Measurements from ENCODE around the gene RNF157. TPM values are rescaled to one million over a fixed set of nuclear protein-coding genes. Genes with fewer than 3 reads are reported as not detected.

The RNF157 gene
- polyA plus RNA-seq, 2 of the 4 experiments (the other 2 are of a cell fraction): 7.2 to 8.5 TPM

DNA sequence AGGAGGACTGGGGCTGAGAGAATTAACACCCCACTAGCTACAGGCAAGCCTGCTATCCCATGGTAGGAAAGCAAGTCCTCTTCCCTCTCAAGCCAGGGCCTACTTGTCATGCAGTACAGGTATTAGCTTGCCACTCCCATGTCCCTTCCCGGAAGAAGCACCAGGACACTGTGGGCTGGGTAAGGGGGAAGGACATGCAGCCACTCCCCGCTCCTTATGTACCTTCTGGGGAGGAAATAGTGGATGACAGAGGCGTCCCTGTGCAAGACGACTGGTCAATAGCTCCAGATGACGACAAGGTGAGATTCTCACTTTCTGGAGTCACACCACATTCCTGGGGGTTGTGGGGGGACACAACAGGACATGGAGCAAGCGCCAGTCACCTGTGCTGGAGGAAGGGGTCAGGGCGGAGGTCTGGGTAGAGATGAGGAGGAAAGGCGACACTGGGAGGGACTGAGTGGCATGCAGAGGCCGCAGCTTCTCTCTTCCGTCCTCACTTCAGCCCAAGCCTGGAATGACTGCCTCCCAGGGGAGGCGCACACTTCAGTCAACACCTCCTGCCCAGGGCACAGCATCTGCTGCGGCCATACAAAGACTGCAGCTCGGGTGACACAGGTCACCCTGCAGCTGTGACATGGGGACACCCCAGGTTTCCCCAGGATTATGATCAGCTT lies 84.2 kb downstream of the RNF157 start:
- Histone ChIP-seq H3K4me3 (no peak overlapping the region), H3K27ac (no peak overlapping the region), H3K4me1 (0 out of 3 replicates have a peak, but pooled peaks cover 2% of the 10 kb centered on the region), H3K9me3 (no peaks in the 10 kb centered on the region), H3K4me2 (no peak overlapping the region)
- ChIA-PET POLR2A (no interaction called here), CTCF (interaction anchor here (0.7 to 21.1 kb wide), 12 partner anchors 11 to 142 kb away, joined by 3 to 206 read pairs (median 4); partner anchors contain the start of gene FOXJ1)
- 80% methylated on average over 13 of the region's 13 CpGs for WGBS (ENCODE audit: missing lambda C conversion rate)
- FAIRE-seq (no peak), DNase-seq (ENCODE audit: low read depth in 1 of 2, low spot score in 1 of 2) (no peak), ATAC-seq (no peak)
- TF ChIP-seq, protein P1, sequence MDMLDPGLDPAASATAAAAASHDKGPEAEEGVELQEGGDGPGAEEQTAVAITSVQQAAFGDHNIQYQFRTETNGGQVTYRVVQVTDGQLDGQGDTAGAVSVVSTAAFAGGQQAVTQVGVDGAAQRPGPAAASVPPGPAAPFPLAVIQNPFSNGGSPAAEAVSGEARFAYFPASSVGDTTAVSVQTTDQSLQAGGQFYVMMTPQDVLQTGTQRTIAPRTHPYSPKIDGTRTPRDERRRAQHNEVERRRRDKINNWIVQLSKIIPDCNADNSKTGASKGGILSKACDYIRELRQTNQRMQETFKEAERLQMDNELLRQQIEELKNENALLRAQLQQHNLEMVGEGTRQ (IDR thresholded peaks at IDR 0.05): no peak
- TF ChIP-seq, protein P2, sequence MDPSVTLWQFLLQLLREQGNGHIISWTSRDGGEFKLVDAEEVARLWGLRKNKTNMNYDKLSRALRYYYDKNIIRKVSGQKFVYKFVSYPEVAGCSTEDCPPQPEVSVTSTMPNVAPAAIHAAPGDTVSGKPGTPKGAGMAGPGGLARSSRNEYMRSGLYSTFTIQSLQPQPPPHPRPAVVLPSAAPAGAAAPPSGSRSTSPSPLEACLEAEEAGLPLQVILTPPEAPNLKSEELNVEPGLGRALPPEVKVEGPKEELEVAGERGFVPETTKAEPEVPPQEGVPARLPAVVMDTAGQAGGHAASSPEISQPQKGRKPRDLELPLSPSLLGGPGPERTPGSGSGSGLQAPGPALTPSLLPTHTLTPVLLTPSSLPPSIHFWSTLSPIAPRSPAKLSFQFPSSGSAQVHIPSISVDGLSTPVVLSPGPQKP (IDR thresholded peaks at IDR 0.05; ENCODE audit: low read depth, low read length): no peak
- no peak for TF ChIP-seq NPAS2 (CRISPR knock-in tag; IDR thresholded peaks at IDR 0.05; ENCODE audit: borderline replicate concordance)
- TF ChIP-seq RCOR1 (IDR thresholded peaks at IDR 0.05; ENCODE audit: low read depth, low read length): no peak
- no peak for TF ChIP-seq SMC3 (IDR thresholded peaks at IDR 0.05)
- TF ChIP-seq KDM5A (IDR thresholded peaks at IDR 0.05): no peak
- no peak for TF ChIP-seq RARB (CRISPR knock-in tag; IDR thresholded peaks at IDR 0.05)
- TF ChIP-seq, protein P3, sequence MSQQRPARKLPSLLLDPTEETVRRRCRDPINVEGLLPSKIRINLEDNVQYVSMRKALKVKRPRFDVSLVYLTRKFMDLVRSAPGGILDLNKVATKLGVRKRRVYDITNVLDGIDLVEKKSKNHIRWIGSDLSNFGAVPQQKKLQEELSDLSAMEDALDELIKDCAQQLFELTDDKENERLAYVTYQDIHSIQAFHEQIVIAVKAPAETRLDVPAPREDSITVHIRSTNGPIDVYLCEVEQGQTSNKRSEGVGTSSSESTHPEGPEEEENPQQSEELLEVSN (IDR thresholded peaks at IDR 0.05; ENCODE audit: borderline replicate concordance, low read depth): no peak
- TF ChIP-seq FOXS1 (CRISPR knock-in tag; IDR thresholded peaks at IDR 0.05): no peak
- TF ChIP-seq HOXA7 (CRISPR knock-in tag; IDR thresholded peaks at IDR 0.05): no peak
- TF ChIP-seq MYC (IDR thresholded peaks at IDR 0.05; ENCODE audit: borderline replicate concordance, low read length): no peak
- TF ChIP-seq JUNB (IDR thresholded peaks at IDR 0.05): no peak
- TF ChIP-seq HOXB5 (CRISPR knock-in tag; IDR thresholded peaks at IDR 0.05): no peak
- TF ChIP-seq, protein P4, sequence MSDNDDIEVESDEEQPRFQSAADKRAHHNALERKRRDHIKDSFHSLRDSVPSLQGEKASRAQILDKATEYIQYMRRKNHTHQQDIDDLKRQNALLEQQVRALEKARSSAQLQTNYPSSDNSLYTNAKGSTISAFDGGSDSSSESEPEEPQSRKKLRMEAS (IDR thresholded peaks at IDR 0.05): no peak
- TF ChIP-seq, protein P5, sequence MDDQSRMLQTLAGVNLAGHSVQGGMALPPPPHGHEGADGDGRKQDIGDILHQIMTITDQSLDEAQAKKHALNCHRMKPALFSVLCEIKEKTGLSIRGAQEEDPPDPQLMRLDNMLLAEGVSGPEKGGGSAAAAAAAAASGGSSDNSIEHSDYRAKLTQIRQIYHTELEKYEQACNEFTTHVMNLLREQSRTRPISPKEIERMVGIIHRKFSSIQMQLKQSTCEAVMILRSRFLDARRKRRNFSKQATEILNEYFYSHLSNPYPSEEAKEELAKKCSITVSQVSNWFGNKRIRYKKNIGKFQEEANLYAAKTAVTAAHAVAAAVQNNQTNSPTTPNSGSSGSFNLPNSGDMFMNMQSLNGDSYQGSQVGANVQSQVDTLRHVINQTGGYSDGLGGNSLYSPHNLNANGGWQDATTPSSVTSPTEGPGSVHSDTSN (IDR thresholded peaks at IDR 0.05): no peak
- TF ChIP-seq ZNF302 (CRISPR knock-in tag; IDR thresholded peaks at IDR 0.05): no peak
- TF ChIP-seq CHD2 (IDR thresholded peaks at IDR 0.05; ENCODE audit: low read length, partially characterized antibody): no peak
- TF ChIP-seq EHMT2 (IDR thresholded peaks at IDR 0.05; ENCODE audit: low read depth): no peak

DNA sequence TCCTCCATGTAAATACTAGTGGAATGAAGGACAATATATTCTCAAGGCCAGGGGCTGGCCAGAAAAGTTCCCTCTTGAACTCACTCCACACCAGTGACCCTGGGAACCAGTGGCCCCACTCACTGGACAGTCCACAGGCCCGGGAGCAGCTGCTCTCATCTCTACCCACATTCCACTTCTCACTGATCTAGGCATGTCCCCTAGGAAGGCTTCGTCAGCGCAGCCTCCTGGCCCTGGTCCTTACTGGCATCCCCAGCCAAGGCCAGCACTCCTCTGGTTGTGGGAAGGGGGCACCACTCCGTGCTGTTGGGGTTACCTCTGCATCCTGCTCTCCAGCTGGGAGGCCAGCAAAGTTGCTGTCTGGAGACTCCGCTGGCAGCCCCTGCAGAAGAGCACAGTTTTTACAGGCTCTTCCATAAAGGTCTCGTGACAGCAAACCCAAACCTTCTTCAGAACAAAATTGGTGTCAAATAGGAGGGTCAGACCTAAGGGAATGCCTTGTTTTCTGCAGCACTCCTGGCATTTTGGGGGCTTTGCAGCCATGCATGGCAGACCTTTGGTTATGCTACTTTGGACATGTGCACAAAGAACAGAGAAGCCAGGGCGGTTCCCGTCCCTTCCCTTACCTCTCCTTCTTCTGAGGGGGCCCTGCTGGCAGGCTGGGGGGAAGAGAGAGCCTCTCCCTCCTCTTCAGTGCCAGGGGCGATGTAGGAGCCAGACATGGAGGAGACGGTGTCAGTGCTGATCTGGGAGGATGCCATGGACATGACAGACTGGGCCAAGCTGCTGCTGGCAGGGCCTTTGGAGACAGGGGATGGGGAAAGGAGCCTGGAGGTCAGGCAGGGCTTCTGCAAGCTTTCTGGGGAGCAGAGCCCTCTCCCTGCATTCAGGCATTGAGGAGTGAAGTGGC lies 85.1 kb downstream of the RNF157 start:
- ChIA-PET POLR2A (no interaction called here), CTCF (interaction anchor here (0.7 to 21.1 kb wide), 13 partner anchors 10 to 144 kb away, joined by 3 to 206 read pairs (median 4); no protein-coding TSS in a partner anchor)
- DNase-seq (ENCODE audit: low read depth in 1 of 2, low spot score in 1 of 2) (no peak), ATAC-seq (no peak), FAIRE-seq (no peak)
- no peak overlapping the region for H3K27ac ChIP-seq
- 0 out of 3 replicates have a peak, but pooled peaks cover 2% of the 10 kb centered on the region for H3K4me1 ChIP-seq
- H3K4me3 ChIP-seq: no peak overlapping the region
- H3K9me3 ChIP-seq: no peaks in the 10 kb centered on the region
- WGBS (ENCODE audit: missing lambda C conversion rate): 78% methylated on average over 10 of the region's 10 CpGs
- no peak overlapping the region for H3K4me2 ChIP-seq
- no peak for TF ChIP-seq ZC3H11A (IDR thresholded peaks at IDR 0.05)
- TF ChIP-seq NFE2L2 (conservative IDR thresholded peaks at IDR 0.05; ENCODE audit: low read length): no peak
- no peak for TF ChIP-seq CHD2 (IDR thresholded peaks at IDR 0.05; ENCODE audit: low read length, partially characterized antibody)
- no peak for TF ChIP-seq KDM1A (IDR thresholded peaks at IDR 0.05; ENCODE audit: low read depth)
- TF ChIP-seq, protein P6, sequence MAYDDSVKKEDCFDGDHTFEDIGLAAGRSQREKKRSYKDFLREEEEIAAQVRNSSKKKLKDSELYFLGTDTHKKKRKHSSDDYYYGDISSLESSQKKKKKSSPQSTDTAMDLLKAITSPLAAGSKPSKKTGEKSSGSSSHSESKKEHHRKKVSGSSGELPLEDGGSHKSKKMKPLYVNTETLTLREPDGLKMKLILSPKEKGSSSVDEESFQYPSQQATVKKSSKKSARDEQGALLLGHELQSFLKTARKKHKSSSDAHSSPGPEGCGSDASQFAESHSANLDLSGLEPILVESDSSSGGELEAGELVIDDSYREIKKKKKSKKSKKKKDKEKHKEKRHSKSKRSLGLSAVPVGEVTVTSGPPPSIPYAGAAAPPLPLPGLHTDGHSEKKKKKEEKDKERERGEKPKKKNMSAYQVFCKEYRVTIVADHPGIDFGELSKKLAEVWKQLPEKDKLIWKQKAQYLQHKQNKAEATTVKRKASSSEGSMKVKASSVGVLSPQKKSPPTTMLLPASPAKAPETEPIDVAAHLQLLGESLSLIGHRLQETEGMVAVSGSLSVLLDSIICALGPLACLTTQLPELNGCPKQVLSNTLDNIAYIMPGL (CRISPR knock-in tag; IDR thresholded peaks at IDR 0.05; ENCODE audit: borderline replicate concordance): no peak
- TF ChIP-seq EHF (CRISPR knock-in tag; IDR thresholded peaks at IDR 0.05): no peak
- TF ChIP-seq, protein P7, sequence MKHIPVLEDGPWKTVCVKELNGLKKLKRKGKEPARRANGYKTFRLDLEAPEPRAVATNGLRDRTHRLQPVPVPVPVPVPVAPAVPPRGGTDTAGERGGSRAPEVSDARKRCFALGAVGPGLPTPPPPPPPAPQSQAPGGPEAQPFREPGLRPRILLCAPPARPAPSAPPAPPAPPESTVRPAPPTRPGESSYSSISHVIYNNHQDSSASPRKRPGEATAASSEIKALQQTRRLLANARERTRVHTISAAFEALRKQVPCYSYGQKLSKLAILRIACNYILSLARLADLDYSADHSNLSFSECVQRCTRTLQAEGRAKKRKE (CRISPR knock-in tag; IDR thresholded peaks at IDR 0.05; ENCODE audit: low read depth): no peak
- no peak for TF ChIP-seq CHD4 (IDR thresholded peaks at IDR 0.05; ENCODE audit: borderline replicate concordance)
- TF ChIP-seq, protein P3 (IDR thresholded peaks at IDR 0.05; ENCODE audit: borderline replicate concordance, low read depth): no peak
- TF ChIP-seq RARB (CRISPR knock-in tag; IDR thresholded peaks at IDR 0.05): no peak
- TF ChIP-seq, protein P1 (IDR thresholded peaks at IDR 0.05): no peak
- TF ChIP-seq KDM5A (IDR thresholded peaks at IDR 0.05): no peak
